Uterus (tissue), 4 donors: Measurements from ENCODE around the gene ZFAND3. TPM values are rescaled to one million over a fixed set of nuclear protein-coding genes. Genes with fewer than 3 reads are reported as not detected.

Source experiments
- DNase-seq, 2 donors: peaks; one replicate each; pipeline ENCODE4 v3.0.0-alpha.2; 2019 to 2020
- H3K27ac ChIP-seq, 2 donors: fragments of 200-600 bp; sonication (generic); 1 replicate in 1 of 2; 2 replicates in 1 of 2; pipeline ENCODE4 v1.5.1; 2016 to 2018
- H3K27me3 ChIP-seq, 2 donors: fragments of 200-600 bp; sonication (generic); one replicate each; pipeline ENCODE4 v1.5.1; 2018 to 2019; ENCODE audit warnings: control low read depth in 1 of 2
- H3K36me3 ChIP-seq, 2 donors: fragments of 200-600 bp; sonication (generic); one replicate each; pipeline ENCODE4 v1.5.1; 2019; ENCODE audit warnings: control low read depth in 1 of 2
- H3K4me1 ChIP-seq, 2 donors: fragments of 200-600 bp; sonication (generic); one replicate each; pipeline ENCODE4 v1.5.1; 2018 to 2019; ENCODE audit warnings: control low read depth in 1 of 2
- H3K4me3 ChIP-seq, 2 donors: fragments of 200-600 bp; sonication (generic); 1 replicate in 1 of 2; 2 replicates in 1 of 2; pipeline ENCODE4 v1.5.1; 2018 to 2019; ENCODE audit warnings: mild to moderate bottlenecking in 1 of 2
- H3K9me3 ChIP-seq, 2 donors: fragments of 200-600 bp; sonication (generic); one replicate each; pipeline ENCODE4 v1.5.1; 2019; ENCODE audit warnings: control low read depth in 1 of 2
- POLR2A ChIP-seq, 2 donors: fragments of 450-650 bp; IDR thresholded peaks; one replicate each; pipeline ENCODE4 v1.6.1; 2016; ENCODE audit warnings: antibody characterized with exemption in 2 of 2, mild to moderate bottlenecking in 1 of 2, moderate library complexity in 1 of 2
- intact Hi-C: fragments of 100-400 bp; cut with DNase I; formaldehyde crosslinking; loops from one replicate; pipeline ENCODE4 v1.15.1; 2023; ENCODE audit warnings: low total_unique reads
- total RNA-seq, 4 donors: library from RNA; depleted of rRNA in 3 of 4; stranded (reverse); fragments of >200 nt in 3 of 4; gene quantifications; one replicate each; pipeline versions ENCODE4 v1.1.0 to v1.2.4, GENCODE V29; 2014 to 2023
- TF ChIP-seq, protein P1 (sequence below), 4 experiments: fragments of 200-600 bp in 2 of 4; fragments of 450-650 bp in 2 of 4; sonication (generic) in 2 of 4; IDR thresholded peaks; one replicate each; pipeline ENCODE4 v1.5.1; 2016 to 2019; ENCODE audit warnings: antibody characterized with exemption in 4 of 4, mild to moderate bottlenecking in 2 of 4, moderate library complexity in 1 of 4
- donor health status: DM: yes; HTN: yes; CAD: no.

The ZFAND3 gene
- total RNA-seq, 4 donors from 2014 or later, result 5.0 to 81.9 (median 54.6) TPM

DNA sequence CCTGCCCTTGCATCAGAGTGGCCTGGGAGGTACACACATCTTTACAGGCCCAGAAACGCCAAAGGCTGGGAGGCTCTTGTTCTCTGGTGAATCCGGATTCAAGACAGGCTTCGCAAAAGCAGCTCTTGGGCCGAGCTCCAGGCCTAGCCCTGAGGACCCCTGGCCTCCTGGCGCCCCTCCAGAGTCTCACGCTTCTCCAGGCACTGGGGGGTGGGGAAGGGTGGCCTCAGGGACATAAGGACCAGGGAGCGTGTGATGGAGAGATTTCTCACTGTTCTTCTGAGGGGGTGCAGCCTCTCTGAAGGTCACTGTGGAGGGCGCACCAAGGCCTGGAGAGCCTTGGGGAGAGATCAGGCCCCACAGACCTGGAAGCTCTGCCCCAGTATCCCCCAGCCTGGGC lies 349.2 kb downstream of the ZFAND3 start:
- TF ChIP-seq, protein P1, sequence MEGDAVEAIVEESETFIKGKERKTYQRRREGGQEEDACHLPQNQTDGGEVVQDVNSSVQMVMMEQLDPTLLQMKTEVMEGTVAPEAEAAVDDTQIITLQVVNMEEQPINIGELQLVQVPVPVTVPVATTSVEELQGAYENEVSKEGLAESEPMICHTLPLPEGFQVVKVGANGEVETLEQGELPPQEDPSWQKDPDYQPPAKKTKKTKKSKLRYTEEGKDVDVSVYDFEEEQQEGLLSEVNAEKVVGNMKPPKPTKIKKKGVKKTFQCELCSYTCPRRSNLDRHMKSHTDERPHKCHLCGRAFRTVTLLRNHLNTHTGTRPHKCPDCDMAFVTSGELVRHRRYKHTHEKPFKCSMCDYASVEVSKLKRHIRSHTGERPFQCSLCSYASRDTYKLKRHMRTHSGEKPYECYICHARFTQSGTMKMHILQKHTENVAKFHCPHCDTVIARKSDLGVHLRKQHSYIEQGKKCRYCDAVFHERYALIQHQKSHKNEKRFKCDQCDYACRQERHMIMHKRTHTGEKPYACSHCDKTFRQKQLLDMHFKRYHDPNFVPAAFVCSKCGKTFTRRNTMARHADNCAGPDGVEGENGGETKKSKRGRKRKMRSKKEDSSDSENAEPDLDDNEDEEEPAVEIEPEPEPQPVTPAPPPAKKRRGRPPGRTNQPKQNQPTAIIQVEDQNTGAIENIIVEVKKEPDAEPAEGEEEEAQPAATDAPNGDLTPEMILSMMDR (IDR thresholded peaks at IDR 0.05), result no peak
- no peak for TF ChIP-seq POLR2A (IDR thresholded peaks at IDR 0.05)
- H3K36me3 ChIP-seq, result no peaks in the 10 kb centered on the region
- H3K4me3 ChIP-seq, result no peak overlapping the region
- intact Hi-C loops, result no loop called here
- no peaks in the 10 kb centered on the region for H3K9me3 ChIP-seq
- no peaks in the 10 kb centered on the region for H3K4me1 ChIP-seq
- H3K27ac ChIP-seq, result no peak overlapping the region
- no peaks in the 10 kb centered on the region for H3K27me3 ChIP-seq
- no peak for DNase-seq

GRCh38 chr6:38169221-38169976 lies 349.9 kb downstream of the ZFAND3 start:
- no peaks in the 10 kb centered on the region for H3K9me3 ChIP-seq
- no peak overlapping the region for H3K4me3 ChIP-seq
- intact Hi-C loops, result no loop called here
- TF ChIP-seq POLR2A (IDR thresholded peaks at IDR 0.05), result no peak
- TF ChIP-seq, protein P1 (IDR thresholded peaks at IDR 0.05), result no peak
- H3K27me3 ChIP-seq, result no peaks in the 10 kb centered on the region
- H3K4me1 ChIP-seq, result no peaks in the 10 kb centered on the region
- H3K27ac ChIP-seq, result no peak overlapping the region
- H3K36me3 ChIP-seq, result no peaks in the 10 kb centered on the region
- DNase-seq, result no peak

GRCh38 chr6:38169977-38170526 lies 350.5 kb downstream of the ZFAND3 start:
- H3K9me3 ChIP-seq, result no peaks in the 10 kb centered on the region
- no peak overlapping the region for H3K4me3 ChIP-seq
- no peak overlapping the region for H3K27ac ChIP-seq
- DNase-seq, result no peak
- H3K4me1 ChIP-seq, result no peaks in the 10 kb centered on the region
- H3K27me3 ChIP-seq, result no peaks in the 10 kb centered on the region
- no peak for TF ChIP-seq POLR2A (IDR thresholded peaks at IDR 0.05)
- TF ChIP-seq, protein P1 (IDR thresholded peaks at IDR 0.05), result no peak
- intact Hi-C loops, result no loop called here
- no peaks in the 10 kb centered on the region for H3K36me3 ChIP-seq

GRCh38 chr6:38170666-38171355 lies 351.3 kb downstream of the ZFAND3 start:
- H3K27ac ChIP-seq, result no peak overlapping the region
- no peaks in the 10 kb centered on the region for H3K36me3 ChIP-seq
- no peaks in the 10 kb centered on the region for H3K4me1 ChIP-seq
- no peak overlapping the region for H3K4me3 ChIP-seq
- DNase-seq, result no peak
- TF ChIP-seq, protein P1 (IDR thresholded peaks at IDR 0.05), result no peak
- TF ChIP-seq POLR2A (IDR thresholded peaks at IDR 0.05), result no peak
- no peaks in the 10 kb centered on the region for H3K9me3 ChIP-seq
- intact Hi-C loops, result no loop called here
- no peaks in the 10 kb centered on the region for H3K27me3 ChIP-seq
